GM12874 (cell line): ENCODE data around the gene ZFTA.

ENCODE experiments used
- CTCF ChIP-seq: IDR thresholded peaks from 2 replicates; pipeline ENCODE4 v1.5.1; 2011; ENCODE audit warnings: low read depth, mild to moderate bottlenecking, control low read depth, low read length, moderate library complexity; ENCODE audit not compliant: insufficient read depth

Gene ZFTA

GRCh38 chr11:63813035-63813562 lies 44.5 kb upstream of the ZFTA start, which contains the start of gene SPINDOC:
Gene SPINDOC (plus strand): TSS chr11:63813456. CDS start chr11:63813687, 231 bp downstream.
- no peak for TF ChIP-seq CTCF

GRCh38 chr11:63811522-63811921 lies 42.9 kb upstream of the ZFTA start:
- TF ChIP-seq CTCF = no peak

GRCh38 chr11:63805844-63806415 lies 37.4 kb upstream of the ZFTA start:
- no peak for TF ChIP-seq CTCF

GRCh38 chr11:63804259-63804658 lies 35.7 kb upstream of the ZFTA start:
- no peak for TF ChIP-seq CTCF

- TF ChIP-seq CTCF = no peak
These were observed 34.3 kb upstream of the ZFTA start for GRCh38 chr11:63802637-63803414.

- TF ChIP-seq CTCF = no peak
These were observed 32.3 kb upstream of the ZFTA start for GRCh38 chr11:63800921-63801320.

GRCh38 chr11:63795066-63795465 lies 26.5 kb upstream of the ZFTA start:
- TF ChIP-seq CTCF = no peak
